ENCODE data around the gene BMF.

DNA sequence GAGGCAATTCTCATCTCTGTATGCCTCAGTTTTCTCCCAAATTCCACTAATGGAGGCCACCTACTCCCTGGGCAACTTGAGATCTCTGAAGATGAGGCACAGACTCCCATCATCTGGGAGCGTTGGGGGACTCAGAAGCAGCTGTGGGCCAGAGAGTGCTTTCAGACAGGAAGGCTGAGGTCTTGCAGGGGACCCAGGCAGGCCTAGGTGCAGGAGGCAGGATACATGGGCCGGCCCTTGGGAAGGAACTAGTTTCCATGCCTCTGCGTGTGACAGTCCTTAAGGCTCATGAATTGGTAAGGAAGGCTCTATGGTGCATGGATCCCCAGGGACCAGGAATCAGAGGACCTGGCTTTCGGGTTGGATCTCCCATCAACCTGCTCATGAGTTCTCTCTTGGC lies 14.5 kb downstream of the BMF start:
- TF ChIP-seq, protein P1, sequence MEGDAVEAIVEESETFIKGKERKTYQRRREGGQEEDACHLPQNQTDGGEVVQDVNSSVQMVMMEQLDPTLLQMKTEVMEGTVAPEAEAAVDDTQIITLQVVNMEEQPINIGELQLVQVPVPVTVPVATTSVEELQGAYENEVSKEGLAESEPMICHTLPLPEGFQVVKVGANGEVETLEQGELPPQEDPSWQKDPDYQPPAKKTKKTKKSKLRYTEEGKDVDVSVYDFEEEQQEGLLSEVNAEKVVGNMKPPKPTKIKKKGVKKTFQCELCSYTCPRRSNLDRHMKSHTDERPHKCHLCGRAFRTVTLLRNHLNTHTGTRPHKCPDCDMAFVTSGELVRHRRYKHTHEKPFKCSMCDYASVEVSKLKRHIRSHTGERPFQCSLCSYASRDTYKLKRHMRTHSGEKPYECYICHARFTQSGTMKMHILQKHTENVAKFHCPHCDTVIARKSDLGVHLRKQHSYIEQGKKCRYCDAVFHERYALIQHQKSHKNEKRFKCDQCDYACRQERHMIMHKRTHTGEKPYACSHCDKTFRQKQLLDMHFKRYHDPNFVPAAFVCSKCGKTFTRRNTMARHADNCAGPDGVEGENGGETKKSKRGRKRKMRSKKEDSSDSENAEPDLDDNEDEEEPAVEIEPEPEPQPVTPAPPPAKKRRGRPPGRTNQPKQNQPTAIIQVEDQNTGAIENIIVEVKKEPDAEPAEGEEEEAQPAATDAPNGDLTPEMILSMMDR (IDR thresholded peaks at IDR 0.05; ENCODE audit: insufficient read depth, low read length) = no peak
- TF ChIP-seq POLR2AphosphoS5 (IDR thresholded peaks at IDR 0.05; ENCODE audit: low read depth) = no peak
